ENCODE measurements around the gene PHEX.

Gene PHEX

DNA sequence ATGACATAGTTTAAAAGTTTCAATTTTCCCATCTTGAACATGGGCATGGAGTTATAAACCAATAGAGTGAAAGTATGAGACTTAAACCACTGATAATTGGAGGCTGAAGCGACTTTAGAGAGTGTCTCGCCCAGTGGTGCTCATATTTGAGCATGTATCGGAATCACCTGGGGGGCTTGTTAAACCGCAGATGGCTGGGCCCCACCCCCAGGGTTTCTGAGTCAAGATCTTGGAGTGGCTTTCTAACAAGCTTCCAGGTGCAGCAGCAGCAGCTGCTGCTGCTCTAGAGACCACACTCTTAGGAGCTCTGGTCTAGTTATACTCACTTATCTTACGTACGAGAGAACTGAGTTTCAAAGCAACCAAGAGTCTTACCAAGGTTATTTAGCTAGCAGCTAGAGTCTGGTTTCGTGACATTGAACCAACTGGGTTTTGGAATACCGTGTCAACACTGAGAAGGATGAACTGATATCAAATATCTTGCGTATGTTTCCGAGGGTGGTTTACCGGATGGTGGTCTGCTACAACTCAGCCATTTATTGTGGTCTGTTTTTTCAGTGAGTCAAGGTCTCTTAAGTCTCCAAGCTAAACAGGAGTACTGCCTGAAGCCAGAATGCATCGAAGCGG, 5.9 kb downstream of the PHEX start:
- intact Hi-C loops (cut with DNase I), result no loop called here
- DNase-seq, result no peak

GRCh38 chrX:22039541-22039940, 7.4 kb downstream of the PHEX start:
- DNase-seq, result no peak
- intact Hi-C loops (cut with DNase I), result no loop called here

- intact Hi-C loops (cut with DNase I), result no loop called here
- no peak for DNase-seq
Observed at GRCh38 chrX:22040184-22040583, 8.1 kb downstream of the PHEX start.

DNA sequence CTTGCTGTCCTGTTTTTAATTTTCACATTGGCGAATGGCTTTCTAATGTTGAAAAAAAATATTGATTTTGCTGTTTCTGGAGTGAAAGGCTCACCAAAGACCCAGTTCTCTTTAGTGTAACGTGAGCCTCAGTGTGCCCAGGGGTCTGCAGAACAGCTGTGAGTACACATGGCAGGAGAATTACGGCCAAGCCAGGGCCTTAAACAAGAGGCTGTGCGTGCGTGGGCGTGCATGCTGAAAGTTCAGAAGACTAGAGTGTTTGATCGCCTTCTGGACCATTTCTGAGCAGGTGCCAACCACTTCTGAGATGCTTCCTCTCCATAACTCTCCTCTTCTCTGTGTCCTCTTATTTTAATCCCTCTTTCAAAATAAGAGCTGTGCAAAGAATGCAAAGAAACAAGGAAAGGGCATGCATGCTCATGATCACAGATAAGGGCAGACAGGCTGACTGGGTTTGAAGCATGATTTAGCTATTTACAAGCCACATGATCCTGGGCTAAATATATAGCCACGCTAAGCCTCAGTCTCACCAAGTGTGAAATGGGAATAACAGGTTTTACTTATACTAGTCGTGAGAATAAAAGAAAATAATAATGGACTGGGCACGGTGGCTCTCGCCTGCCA, 9.9 kb downstream of the PHEX start:
- DNase-seq, result no peak
- intact Hi-C loops (cut with DNase I), result no loop called here

DNA sequence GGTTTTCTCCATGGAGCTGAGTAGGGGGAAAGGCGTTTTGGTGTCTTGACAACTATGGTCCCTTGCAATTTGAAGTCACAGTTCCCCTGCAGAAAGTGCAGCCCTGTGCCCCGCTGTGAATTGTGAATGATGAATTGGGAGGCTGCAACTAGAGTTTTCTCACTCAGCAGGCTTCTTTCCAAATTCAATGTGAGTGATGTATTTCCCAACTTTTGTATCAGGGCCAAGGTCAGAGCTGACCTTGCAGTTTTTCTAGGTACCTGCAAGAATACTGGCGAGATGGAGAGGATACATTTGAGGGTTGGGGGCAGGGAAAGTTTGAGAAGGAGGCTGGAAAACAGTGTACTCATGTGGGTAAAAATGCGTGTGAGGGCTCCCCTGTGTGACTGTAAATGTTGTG, 11.7 kb downstream of the PHEX start:
- intact Hi-C loops (cut with DNase I), result no loop called here
- no peak for DNase-seq

DNA sequence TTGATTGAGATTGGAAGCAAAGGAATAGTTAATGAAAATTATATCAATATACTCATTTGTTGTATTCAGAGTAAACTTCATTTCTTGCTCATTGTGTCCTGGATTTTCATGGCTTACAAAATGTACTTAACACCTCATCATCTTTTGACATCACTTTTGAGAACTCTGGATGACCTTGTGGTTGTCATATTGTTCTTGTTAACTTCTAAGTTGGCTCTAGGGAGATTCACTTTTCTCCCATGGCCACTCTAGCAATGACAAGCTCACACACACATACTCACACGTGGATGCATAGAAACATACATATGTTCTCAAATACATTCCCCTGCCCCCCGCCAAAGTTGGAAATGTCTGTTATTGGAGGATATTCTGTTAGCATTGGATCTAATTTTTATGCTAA, 15.3 kb downstream of the PHEX start:
- no peak for DNase-seq
- intact Hi-C loops (cut with DNase I), result no loop called here

GRCh38 chrX:22053481-22053880, 21.4 kb downstream of the PHEX start:
- intact Hi-C loops (cut with DNase I), result no loop called here
- DNase-seq, result no peak

DNA sequence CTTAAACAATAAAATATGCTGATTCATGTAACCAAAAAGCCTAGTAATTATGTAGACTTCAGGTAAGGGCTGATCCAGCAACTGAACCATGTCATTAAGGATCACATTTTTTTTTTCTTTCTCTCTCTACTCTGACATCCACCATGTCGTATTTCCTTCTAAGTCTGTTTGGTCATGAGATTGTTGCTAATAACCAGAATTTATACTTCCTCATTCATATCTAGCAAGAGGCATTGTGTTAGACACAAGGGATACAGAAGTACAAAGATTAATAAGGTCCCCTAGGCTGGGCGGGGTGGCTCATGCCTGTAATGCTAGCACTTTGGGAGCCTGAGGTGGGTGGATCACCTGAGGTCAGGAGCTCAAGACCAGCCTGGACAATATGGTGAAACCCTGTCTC, 24.1 kb downstream of the PHEX start:
- intact Hi-C loops (cut with DNase I), result no loop called here

GRCh38 chrX:22057667-22058066, 25.5 kb downstream of the PHEX start:
- intact Hi-C loops (cut with DNase I), result no loop called here
- no peak for DNase-seq

More for the DNA sequence above, 24.1 kb downstream of the PHEX start:
- DNase-seq, result no peak

DNA sequence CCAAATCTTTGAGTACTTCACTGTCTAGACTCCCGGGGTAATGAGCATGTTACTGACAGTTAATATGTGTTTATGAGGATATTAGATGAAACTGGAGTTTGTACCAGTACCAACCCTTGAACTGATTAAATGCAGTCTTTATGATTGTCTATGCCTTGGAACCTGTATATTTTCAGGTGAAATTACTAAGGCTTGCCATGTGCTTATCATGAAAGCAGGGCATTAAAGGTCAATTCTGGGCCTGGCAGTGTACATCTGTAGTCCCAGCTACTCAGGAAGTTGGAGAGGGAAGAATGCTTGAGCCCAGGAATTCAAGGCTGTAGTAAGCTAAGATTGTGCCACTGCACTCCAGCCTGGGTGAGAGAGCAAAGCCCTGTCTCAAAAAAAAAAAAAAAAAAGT, 27.6 kb downstream of the PHEX start:
- DNase-seq, result no peak
- intact Hi-C loops (cut with DNase I), result no loop called here

GRCh38 chrX:22060415-22061280, 28.5 kb downstream of the PHEX start:
- DNase-seq, result peak in 20 of 42 donors; percentile 2 to 60 (median 22)
- intact Hi-C loops (cut with DNase I), result no loop called here

DNA sequence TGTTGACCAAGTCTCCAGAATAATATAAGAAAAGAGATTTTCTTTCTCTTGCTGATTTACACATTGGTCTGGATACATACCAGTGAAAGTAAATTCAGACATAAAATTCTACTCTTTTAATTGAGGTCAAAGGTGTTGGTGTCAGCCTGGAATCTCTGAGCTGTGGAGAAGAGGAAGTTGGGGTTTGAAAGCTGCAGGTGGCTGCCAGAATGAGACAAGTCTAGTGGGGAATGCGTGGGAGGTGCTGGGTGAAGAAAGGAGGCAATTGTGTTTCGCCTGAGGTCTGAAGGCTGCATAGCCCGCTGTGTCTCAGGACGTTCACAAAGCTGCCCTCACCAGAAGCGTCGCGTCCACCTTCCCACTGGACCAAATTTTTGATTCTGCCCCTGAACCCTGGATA, 31.2 kb downstream of the PHEX start:
- intact Hi-C loops (cut with DNase I), result no loop called here
- peak in 1 of 42 donors; percentile 35 for DNase-seq

- DNase-seq, result no peak
- intact Hi-C loops (cut with DNase I), result no loop called here
Observed at GRCh38 chrX:22069586-22069985, 37.5 kb downstream of the PHEX start.

- DNase-seq, result no peak
- intact Hi-C loops (cut with DNase I), result no loop called here
Observed at GRCh38 chrX:22073928-22074327, 41.8 kb downstream of the PHEX start.

- DNase-seq, result no peak
- intact Hi-C loops (cut with DNase I), result no loop called here
Observed at GRCh38 chrX:22078117-22078516, 46.0 kb downstream of the PHEX start.

DNA sequence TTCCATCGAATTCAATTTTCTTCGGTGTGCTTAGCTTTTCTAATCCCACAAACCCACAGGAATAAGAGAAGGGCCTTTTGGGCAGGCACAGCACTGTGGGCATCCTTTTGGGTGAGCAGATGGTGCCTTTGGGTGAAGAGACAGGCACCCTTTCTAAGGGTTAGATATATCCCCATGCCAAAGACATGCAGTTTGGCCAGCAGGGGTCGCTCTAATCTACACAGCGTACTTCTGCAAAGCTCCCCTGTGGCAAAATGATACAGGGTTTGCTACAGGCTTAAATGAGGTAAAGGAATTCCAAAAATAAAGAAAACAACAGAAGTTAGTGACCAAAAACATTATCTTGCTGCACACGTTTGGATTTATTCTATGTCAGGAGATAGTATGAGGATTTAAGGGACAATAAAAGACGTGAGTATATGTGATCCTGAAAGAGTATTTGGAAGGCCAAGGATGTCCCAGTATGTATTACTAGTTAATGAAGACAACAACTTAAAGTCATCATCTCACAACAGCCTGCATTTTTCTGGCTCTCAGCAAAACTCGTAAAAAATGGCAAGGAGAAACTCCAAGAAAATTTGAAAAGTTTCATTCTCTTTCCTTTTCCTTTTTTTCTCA, 49.5 kb downstream of the PHEX start:
- intact Hi-C loops (cut with DNase I), result no loop called here
- DNase-seq, result peak in 21 of 42 donors; percentile 2 to 57 (median 18)

- intact Hi-C loops (cut with DNase I), result no loop called here
- DNase-seq, result no peak
Observed at GRCh38 chrX:22086003-22086402, 53.9 kb downstream of the PHEX start.

DNA sequence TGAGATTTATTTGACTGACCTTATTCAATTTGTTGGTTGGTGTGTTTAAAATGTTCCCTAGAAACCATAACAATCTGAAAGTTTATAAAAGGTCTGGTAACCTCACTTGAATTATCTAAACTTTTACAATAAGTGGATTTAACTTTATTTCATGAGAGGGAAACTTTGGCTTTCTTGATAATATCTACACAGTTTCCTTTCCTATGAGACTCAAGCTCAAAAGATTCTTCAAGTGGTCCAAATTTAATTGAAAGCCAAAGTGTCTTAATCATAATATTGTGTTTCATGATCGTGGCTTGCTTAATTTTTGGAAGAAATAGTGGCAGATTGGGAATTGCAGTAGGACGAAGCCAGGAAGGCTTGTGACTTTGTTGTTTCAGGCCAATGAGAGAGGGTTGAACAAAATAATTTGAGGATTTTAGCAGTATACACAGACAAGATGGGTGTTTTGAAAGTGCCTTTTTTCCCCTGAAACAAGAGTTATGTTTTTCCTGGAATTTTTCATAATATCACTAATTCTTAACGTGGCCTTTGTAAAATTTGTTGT, 55.0 kb downstream of the PHEX start:
- intact Hi-C loops (cut with DNase I), result no loop called here
- no peak for DNase-seq

DNA sequence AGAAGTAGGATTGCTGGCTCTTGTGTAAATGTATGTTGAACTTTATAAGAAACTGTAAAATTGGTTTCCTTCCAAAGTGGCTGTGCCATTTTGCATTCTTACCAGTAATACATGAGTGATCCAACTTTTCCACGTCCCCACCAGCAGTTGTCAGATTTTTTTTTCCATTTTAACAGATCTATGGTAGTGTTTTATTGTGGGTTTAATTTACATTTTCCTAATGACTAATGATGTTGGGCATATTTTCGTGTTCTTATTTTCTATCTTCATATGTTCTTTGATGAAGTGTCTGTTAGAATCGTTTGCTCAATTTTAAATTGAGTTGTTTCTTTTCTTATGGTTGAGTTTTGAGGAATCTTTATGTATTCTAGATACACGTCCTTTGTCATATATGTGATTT, 56.2 kb downstream of the PHEX start:
- intact Hi-C loops (cut with DNase I), result no loop called here
- DNase-seq, result no peak

DNA sequence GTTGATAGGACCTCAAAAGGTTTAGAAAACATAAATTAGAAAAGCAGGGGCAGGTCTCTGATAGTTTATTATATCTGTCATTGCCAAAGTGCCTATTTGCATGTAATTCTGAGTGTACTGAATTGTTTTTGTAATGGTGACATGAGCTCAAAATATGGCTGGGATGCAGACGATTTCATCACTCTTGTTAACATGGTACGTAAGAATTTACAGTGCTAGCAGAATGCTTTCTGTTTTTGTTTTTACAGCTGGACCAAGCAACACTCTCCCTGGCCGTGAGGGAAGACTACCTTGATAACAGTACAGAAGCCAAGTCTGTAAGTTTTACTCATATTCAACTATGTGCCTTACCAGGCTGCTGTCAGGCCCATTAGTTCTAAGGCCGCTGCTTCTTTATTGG, 58.1 kb downstream of the PHEX start:
- no peak for DNase-seq
- intact Hi-C loops (cut with DNase I), result no loop called here

Measured in head of caudate nucleus (tissue), 42 donors.